Testis (tissue), 2 donors: ENCODE data around the gene STARD9.

Source experiments
- CTCF ChIP-seq, 3 experiments: fragments of 450-650 bp in 2 of 3; fragments of 200-600 bp in 1 of 3; sonication (generic) in 1 of 3; IDR thresholded peaks; one replicate each; pipeline ENCODE4 v1.5.1; 2016 to 2019; ENCODE audit warnings: antibody characterized with exemption in 3 of 3, mild to moderate bottlenecking in 2 of 3, moderate library complexity in 1 of 3
- POLR2A ChIP-seq: fragments of 450-650 bp; IDR thresholded peaks from one replicate; pipeline ENCODE4 v1.6.1; 2017; ENCODE audit warnings: antibody characterized with exemption, mild to moderate bottlenecking, moderate library complexity

GRCh38 chr15:42730536-42730935 is 155.1 kb downstream of the STARD9 start:
- TF ChIP-seq CTCF (IDR thresholded peaks at IDR 0.05), result no peak
- TF ChIP-seq POLR2A, result no peak
